GM08714 (cell line): ENCODE results near the gene LBX2.

Experiments used
- H3K4me3 ChIP-seq: fragments of 200-500 bp; sonication (Bioruptor generic); 2 replicates; pipeline ENCODE4 v1.5.1; 2014; ENCODE audit warnings: mild to moderate bottlenecking, low read length, inconsistent platforms
- ZNF274 ChIP-seq: IDR thresholded peaks from 2 replicates; pipeline ENCODE4 v1.6.1; 2012; ENCODE audit warnings: mild to moderate bottlenecking, low read depth, low read length

LBX2 gene

GRCh38 chr2:74450570-74451190, 48.7 kb downstream of the LBX2 start:
- no peak for TF ChIP-seq ZNF274
- H3K4me3 ChIP-seq = no peak overlapping the region

GRCh38 chr2:74448771-74449170, 50.6 kb downstream of the LBX2 start:
- TF ChIP-seq ZNF274 = no peak
- no peak overlapping the region for H3K4me3 ChIP-seq
